ENCODE data around the gene PMF1. TPM values are rescaled to one million over a fixed set of nuclear protein-coding genes. Genes with fewer than 3 reads are reported as not detected.
"Not testable (repeated sequence)": the region's sequence is repeated elsewhere in the genome, so short reads cannot be mapped to it uniquely, and the experiment has no call there.

Gene PMF1
- total and polyA plus RNA-seq, 2 donors (not counting 3 experiments of a cell fraction or from before 2014, with no cell fraction given) = 58.4 to 134 TPM

GRCh38 chr1:156186347-156187177 is 26.2 kb upstream of the PMF1 start:
- H3K9me1 ChIP-seq (replicated peaks; ENCODE audit: control insufficient read depth, extremely low read depth, insufficient read depth, low read length); H3K4me2 ChIP-seq (ENCODE audit: insufficient read depth, low read length); H3K27me3 ChIP-seq (ENCODE audit: control insufficient read depth in 2 of 2, insufficient read depth in 2 of 2, low read length in 2 of 2); H2AFZ ChIP-seq (ENCODE audit: low read depth, low read length); H3K36me3 ChIP-seq (ENCODE audit: control insufficient read depth in 2 of 2, extremely low read depth in 1 of 2, insufficient read depth in 2 of 2, low read length in 2 of 2); DNase-seq (ENCODE audit: low read depth, low spot score); H3K9me3 ChIP-seq (replicated peaks; ENCODE audit: control insufficient read depth, insufficient read depth, low read length); H3K4me1 ChIP-seq (ENCODE audit: control insufficient read depth, extremely low read depth, insufficient read depth, low read length); BruUV-seq (replicated peaks); H3K9ac ChIP-seq (replicated peaks; ENCODE audit: extremely low read depth, insufficient read depth, low read length); H3K79me2 ChIP-seq (ENCODE audit: control insufficient read depth, insufficient read depth, low read length); H3K4me3 ChIP-seq (replicated peaks in 1 of 3; ENCODE audit: insufficient read depth in 1 of 3, low read depth in 1 of 3, low read length in 3 of 3); H3K27ac ChIP-seq (ENCODE audit: insufficient read depth, low read depth, low read length); CTCF ChIA-PET; dilution Hi-C loops (cut with MboI; ENCODE audit: extremely low pct_ligation_motif_present, low sequenced_read_pairs); POLR2A ChIA-PET; H4K20me1 ChIP-seq (replicated peaks; ENCODE audit: control insufficient read depth, extremely low read depth, insufficient read depth, low read length); FAIRE-seq; intact Hi-C loops (cut with micrococcal nuclease): not testable (repeated sequence)

- POLR2A ChIA-PET; H3K9me3 ChIP-seq (replicated peaks; ENCODE audit: control insufficient read depth, insufficient read depth, low read length); H3K27ac ChIP-seq (ENCODE audit: insufficient read depth, low read depth, low read length); H2AFZ ChIP-seq (ENCODE audit: low read depth, low read length); DNase-seq (ENCODE audit: low read depth, low spot score); H3K4me1 ChIP-seq (ENCODE audit: control insufficient read depth, extremely low read depth, insufficient read depth, low read length); H3K36me3 ChIP-seq (ENCODE audit: control insufficient read depth in 2 of 2, extremely low read depth in 1 of 2, insufficient read depth in 2 of 2, low read length in 2 of 2); H3K4me2 ChIP-seq (ENCODE audit: insufficient read depth, low read length); H4K20me1 ChIP-seq (replicated peaks; ENCODE audit: control insufficient read depth, extremely low read depth, insufficient read depth, low read length); BruUV-seq (replicated peaks); FAIRE-seq; dilution Hi-C loops (cut with MboI; ENCODE audit: extremely low pct_ligation_motif_present, low sequenced_read_pairs); H3K9me1 ChIP-seq (replicated peaks; ENCODE audit: control insufficient read depth, extremely low read depth, insufficient read depth, low read length); H3K9ac ChIP-seq (replicated peaks; ENCODE audit: extremely low read depth, insufficient read depth, low read length); H3K27me3 ChIP-seq (ENCODE audit: control insufficient read depth in 2 of 2, insufficient read depth in 2 of 2, low read length in 2 of 2); H3K4me3 ChIP-seq (replicated peaks in 1 of 3; ENCODE audit: insufficient read depth in 1 of 3, low read depth in 1 of 3, low read length in 3 of 3): not testable (repeated sequence)
- CTCF ChIA-PET = interaction anchor here (2.8 kb wide), 1 partner anchor 35 kb away, joined by 8 read pairs; no protein-coding TSS in a partner anchor
- intact Hi-C loops (cut with micrococcal nuclease) = loop anchor here (5.0 kb wide), 1 partner anchor 37 kb away; no protein-coding TSS in a partner anchor
- H3K79me2 ChIP-seq (ENCODE audit: control insufficient read depth, insufficient read depth, low read length) = peaks cover 11% of the 10 kb centered on the region
Observed at GRCh38 chr1:156190265-156190664, 22.5 kb upstream of the PMF1 start.

All from endothelial cell of umbilical vein (primary cell).